HepG2 (cell line): ENCODE data around the gene EPB41. TPM values are rescaled to one million over a fixed set of nuclear protein-coding genes. Genes with fewer than 3 reads are reported as not detected.

ENCODE experiments used
- ARID4A ChIP-seq: sonication (generic); formaldehyde crosslinking; IDR thresholded peaks from 2 replicates; pipeline ENCODE4 v1.5.0; 2020; ENCODE audit warnings: mild to moderate bottlenecking, missing genetic modification reagents, borderline replicate concordance
- FOXC1 ChIP-seq: sonication (generic); formaldehyde crosslinking; IDR thresholded peaks from 2 replicates; pipeline ENCODE4 v1.8.0; 2022; ENCODE audit warnings: mild to moderate bottlenecking, missing genetic modification reagents, borderline replicate concordance
- KDM5A ChIP-seq: fragments of 200-600 bp; sonication (generic); IDR thresholded peaks from 2 replicates; pipeline ENCODE4 v1.7.0; 2018; ENCODE audit warnings: antibody characterized with exemption, mild to moderate bottlenecking, low read length, borderline replicate concordance
- MED13 ChIP-seq: sonication (generic); formaldehyde crosslinking; IDR thresholded peaks from 2 replicates; pipeline ENCODE4 v1.5.0; 2020; ENCODE audit warnings: missing genetic modification reagents
- NFKB2 ChIP-seq: sonication (generic); formaldehyde crosslinking; IDR thresholded peaks from 2 replicates; pipeline ENCODE4 v1.4.0; 2020; ENCODE audit warnings: missing genetic modification reagents, borderline replicate concordance
- PATZ1 ChIP-seq: sonication (generic); formaldehyde crosslinking; IDR thresholded peaks from 2 replicates; pipeline ENCODE4 v1.4.0; 2020; ENCODE audit warnings: missing genetic modification reagents
- RFX5 ChIP-seq: IDR thresholded peaks from 2 replicates; pipeline ENCODE4 v1.6.1; 2011; ENCODE audit warnings: low read depth, low read length, improper control_type of control experiment
- TEAD3 ChIP-seq: optimal IDR thresholded peaks from 2 replicates; pipeline ENCODE3; 2016; ENCODE audit warnings: borderline replicate concordance
- polyA plus RNA-seq, 8 experiments: library from polyadenylated mRNA; depleted of rRNA in 3 of 8; stranded (reverse) in 7 of 8; unstranded in 1 of 8; fragments of >200 nt; fragmentation: Illumina TruSeq in 4 of 8; extraction: Trizol in 4 of 8; gene quantifications; 2 replicates each; pipeline versions ENCODE4 v1.2.1 to v1.2.3, GENCODE V29; 2011 to 2016; ENCODE audit warnings: low read depth in 4 of 8, missing spikeins in 1 of 8, mixed read lengths in 1 of 8; ENCODE audit not compliant: insufficient read depth in 1 of 8
- total RNA-seq, 5 experiments: library from RNA; depleted of rRNA; stranded (reverse); fragments of >200 nt; fragmentation: Illumina TruSeq; extraction: Trizol; gene quantifications; 2 replicates each; pipeline ENCODE4 v1.2.3, GENCODE V29; 2016; ENCODE audit warnings: low read depth in 1 of 5
- TF ChIP-seq, protein P1 (sequence below): IDR thresholded peaks from 2 replicates; pipeline ENCODE4 v1.4.0; 2020; ENCODE audit warnings: mild to moderate bottlenecking, missing genetic modification reagents

EPB41 gene
- total and polyA plus RNA-seq, 2 of the 13 experiments (the other 11 are each of a cell fraction or from before 2014, with no cell fraction given): 34.5 to 46.7 TPM

- TF ChIP-seq ARID4A (CRISPR knock-in tag) (0 out of 2 replicates have a peak, but pooled peaks have one; percentile 7), RFX5 (no peak), NFKB2 (CRISPR knock-in tag) (no peak), KDM5A (0 out of 2 replicates have a peak, but pooled peaks have one; percentile 4), TEAD3 (CRISPR knock-in tag) (no peak), PATZ1 (CRISPR knock-in tag) (peak; percentile 92), MED13 (no peak), FOXC1 (CRISPR knock-in tag) (no peak)
- TF ChIP-seq, protein P1, sequence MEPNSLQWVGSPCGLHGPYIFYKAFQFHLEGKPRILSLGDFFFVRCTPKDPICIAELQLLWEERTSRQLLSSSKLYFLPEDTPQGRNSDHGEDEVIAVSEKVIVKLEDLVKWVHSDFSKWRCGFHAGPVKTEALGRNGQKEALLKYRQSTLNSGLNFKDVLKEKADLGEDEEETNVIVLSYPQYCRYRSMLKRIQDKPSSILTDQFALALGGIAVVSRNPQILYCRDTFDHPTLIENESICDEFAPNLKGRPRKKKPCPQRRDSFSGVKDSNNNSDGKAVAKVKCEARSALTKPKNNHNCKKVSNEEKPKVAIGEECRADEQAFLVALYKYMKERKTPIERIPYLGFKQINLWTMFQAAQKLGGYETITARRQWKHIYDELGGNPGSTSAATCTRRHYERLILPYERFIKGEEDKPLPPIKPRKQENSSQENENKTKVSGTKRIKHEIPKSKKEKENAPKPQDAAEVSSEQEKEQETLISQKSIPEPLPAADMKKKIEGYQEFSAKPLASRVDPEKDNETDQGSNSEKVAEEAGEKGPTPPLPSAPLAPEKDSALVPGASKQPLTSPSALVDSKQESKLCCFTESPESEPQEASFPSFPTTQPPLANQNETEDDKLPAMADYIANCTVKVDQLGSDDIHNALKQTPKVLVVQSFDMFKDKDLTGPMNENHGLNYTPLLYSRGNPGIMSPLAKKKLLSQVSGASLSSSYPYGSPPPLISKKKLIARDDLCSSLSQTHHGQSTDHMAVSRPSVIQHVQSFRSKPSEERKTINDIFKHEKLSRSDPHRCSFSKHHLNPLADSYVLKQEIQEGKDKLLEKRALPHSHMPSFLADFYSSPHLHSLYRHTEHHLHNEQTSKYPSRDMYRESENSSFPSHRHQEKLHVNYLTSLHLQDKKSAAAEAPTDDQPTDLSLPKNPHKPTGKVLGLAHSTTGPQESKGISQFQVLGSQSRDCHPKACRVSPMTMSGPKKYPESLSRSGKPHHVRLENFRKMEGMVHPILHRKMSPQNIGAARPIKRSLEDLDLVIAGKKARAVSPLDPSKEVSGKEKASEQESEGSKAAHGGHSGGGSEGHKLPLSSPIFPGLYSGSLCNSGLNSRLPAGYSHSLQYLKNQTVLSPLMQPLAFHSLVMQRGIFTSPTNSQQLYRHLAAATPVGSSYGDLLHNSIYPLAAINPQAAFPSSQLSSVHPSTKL (CRISPR knock-in tag): no peak
Measured at GRCh38 chr1:28887419-28887834, 26.9 kb upstream of the EPB41 start (continued).
